ENCODE measurements around the gene CADM2.

CADM2 gene

DNA sequence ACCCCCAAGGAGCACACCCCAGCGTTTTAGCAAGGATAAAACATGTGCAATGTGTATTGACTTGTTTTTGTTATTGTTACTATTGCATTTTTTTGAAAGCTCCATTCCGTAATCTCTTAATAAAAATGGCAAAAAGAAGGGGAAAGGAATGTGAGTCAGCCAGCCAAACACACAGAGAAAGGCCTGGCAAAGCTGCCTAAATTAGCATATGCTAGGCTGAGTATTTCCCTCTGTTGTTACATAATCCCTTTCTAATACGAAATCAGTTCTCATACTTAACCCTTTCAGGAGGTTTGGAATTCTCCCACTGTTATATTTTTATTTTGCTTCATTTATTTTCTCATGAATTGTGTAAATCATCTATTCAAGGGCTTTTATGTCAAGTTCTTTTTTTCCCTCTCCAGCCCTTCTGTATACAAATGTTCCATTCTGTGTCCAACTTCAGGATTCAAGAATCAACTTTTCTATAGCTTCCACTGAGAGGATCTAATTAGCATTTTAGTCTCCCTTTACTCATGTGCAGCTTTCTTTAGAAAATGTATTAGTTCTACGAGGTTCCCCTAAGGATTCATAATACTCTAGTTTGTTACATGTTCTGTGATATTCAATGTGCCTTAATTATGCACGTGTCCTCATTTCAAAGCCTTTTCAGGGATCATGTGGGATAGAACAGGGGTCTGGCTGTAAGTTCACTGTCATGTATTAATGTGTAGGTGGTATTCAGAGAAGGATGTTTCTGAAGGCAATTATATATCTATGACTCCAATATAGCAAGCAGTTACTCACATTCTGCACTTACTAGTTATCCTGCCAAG, 9.2 kb downstream of the CADM2 start:
- H3K4me3 ChIP-seq (ENCODE audit: control insufficient read depth, low read depth, low read length), result no peak overlapping the region

DNA sequence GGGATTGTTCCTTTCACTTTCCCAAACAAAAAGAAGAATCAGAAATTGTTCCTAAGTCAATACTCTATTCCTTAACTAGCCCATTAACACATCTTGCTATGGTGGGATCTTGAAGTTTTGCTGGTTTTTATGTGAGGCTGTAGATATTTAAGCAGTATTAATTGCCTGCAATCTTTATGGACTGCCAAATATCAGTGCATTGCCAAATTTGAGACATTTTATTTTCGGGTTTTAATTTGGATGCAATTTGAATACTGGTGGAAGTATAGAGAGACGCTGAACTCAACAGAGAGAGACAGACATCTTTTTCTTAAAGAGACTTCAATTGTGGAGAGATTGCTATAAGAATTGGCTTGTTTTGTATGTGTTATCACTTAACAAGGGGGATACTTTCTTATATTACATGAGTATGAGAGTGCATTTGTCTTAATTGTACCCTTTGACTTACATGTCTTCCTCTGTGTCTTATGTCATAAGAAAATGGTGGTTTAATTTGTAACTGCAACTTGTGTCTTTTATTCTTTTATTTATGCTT, 10.0 kb downstream of the CADM2 start:
- no peak for DNase-seq (ENCODE audit: low read depth)
- TF ChIP-seq, protein P1, sequence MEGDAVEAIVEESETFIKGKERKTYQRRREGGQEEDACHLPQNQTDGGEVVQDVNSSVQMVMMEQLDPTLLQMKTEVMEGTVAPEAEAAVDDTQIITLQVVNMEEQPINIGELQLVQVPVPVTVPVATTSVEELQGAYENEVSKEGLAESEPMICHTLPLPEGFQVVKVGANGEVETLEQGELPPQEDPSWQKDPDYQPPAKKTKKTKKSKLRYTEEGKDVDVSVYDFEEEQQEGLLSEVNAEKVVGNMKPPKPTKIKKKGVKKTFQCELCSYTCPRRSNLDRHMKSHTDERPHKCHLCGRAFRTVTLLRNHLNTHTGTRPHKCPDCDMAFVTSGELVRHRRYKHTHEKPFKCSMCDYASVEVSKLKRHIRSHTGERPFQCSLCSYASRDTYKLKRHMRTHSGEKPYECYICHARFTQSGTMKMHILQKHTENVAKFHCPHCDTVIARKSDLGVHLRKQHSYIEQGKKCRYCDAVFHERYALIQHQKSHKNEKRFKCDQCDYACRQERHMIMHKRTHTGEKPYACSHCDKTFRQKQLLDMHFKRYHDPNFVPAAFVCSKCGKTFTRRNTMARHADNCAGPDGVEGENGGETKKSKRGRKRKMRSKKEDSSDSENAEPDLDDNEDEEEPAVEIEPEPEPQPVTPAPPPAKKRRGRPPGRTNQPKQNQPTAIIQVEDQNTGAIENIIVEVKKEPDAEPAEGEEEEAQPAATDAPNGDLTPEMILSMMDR (IDR thresholded peaks at IDR 0.05; ENCODE audit: control insufficient read depth, insufficient read depth, low read depth, low read length, missing control alignments), result no peak
- no peak overlapping the region for H3K4me3 ChIP-seq (ENCODE audit: control insufficient read depth, low read depth, low read length)

More for the DNA sequence above, 9.2 kb downstream of the CADM2 start:
- DNase-seq (ENCODE audit: low read depth), result no peak
- TF ChIP-seq, protein P1 (IDR thresholded peaks at IDR 0.05; ENCODE audit: control insufficient read depth, insufficient read depth, low read depth, low read length, missing control alignments), result no peak

DNA sequence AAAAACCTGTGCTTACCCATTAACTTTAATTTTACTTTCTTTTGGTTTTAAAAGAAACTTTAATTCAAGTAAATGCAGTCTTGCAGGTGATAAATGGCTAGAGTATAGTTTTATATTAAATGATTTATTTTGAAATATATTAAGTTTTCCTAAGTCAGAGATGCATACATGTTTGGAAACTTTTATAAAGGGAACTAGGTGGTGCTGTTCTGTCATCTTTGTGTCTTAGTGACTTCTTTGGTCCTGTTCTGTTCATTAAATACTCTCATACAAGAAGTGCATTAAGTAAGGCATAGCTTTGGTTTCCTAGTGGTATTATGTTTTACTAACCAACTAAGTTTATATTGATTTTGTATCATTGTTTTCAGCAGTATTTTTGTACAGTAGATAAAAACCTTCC, 15.6 kb downstream of the CADM2 start:
- no peak for DNase-seq (ENCODE audit: low read depth)
- TF ChIP-seq, protein P1 (IDR thresholded peaks at IDR 0.05; ENCODE audit: control insufficient read depth, insufficient read depth, low read depth, low read length, missing control alignments), result no peak
- H3K4me3 ChIP-seq (ENCODE audit: control insufficient read depth, low read depth, low read length), result no peak overlapping the region

DNA sequence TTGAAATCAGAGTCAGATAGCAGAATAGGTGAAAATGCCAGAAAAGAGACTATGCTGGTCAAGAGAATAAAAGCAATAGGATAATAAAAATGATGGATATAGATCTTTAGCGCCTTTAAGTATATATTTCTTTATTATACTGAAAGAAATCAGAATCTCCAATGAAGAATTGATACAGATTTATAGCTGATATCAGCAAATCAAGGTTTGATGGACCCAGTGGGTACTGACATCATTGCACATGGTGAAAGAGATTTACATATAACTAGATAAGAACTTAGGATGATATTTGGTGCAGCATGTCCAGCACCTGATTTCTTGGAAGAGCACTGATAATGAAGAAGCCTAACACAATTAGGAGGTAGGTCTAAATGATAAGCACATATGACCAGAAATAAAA, 18.2 kb downstream of the CADM2 start:
- TF ChIP-seq, protein P1 (IDR thresholded peaks at IDR 0.05; ENCODE audit: control insufficient read depth, insufficient read depth, low read depth, low read length, missing control alignments), result no peak
- no peak for DNase-seq (ENCODE audit: low read depth)
- no peak overlapping the region for H3K4me3 ChIP-seq (ENCODE audit: control insufficient read depth, low read depth, low read length)

DNA sequence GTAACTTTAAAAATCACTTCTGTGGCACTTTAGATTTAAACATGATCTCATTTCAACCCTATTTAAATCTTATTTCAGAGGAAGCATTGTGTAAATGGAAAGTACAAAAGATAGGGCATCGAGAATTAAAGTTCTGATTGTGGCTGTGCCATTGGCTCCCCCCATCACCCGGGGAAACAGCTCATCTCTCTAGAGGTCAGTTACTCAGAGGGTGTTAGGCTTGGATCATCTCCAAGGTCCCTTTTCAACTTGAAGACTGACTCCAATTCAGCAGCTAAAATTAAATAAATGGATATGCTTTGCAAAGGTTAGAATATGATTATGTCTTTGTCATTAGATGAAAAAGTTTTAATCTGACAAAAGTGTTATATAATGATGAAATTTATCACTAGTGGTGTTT, 20.1 kb downstream of the CADM2 start:
- no peak for DNase-seq (ENCODE audit: low read depth)
- TF ChIP-seq, protein P1 (IDR thresholded peaks at IDR 0.05; ENCODE audit: control insufficient read depth, insufficient read depth, low read depth, low read length, missing control alignments), result no peak
- H3K4me3 ChIP-seq (ENCODE audit: control insufficient read depth, low read depth, low read length), result no peak overlapping the region

DNA sequence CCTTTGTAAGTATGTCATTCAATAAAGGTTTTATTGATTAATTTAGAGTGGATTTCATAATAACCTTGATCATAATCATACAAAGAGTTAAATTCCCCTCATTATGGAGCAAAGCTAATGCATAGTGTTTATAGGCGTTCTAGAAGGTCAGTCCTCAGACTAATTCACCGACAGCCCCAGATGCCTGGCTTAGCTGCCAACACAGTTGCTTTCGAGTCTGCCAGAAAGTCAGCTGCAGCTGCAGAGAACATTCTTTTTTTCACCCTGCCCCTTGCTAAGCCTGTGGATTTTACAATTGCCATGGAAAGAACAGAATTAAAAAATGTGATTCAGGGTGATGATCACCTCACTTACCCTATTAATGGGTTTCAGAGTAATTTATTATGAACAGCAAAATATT, 21.2 kb downstream of the CADM2 start:
- H3K4me3 ChIP-seq (ENCODE audit: control insufficient read depth, low read depth, low read length), result no peak overlapping the region
- TF ChIP-seq, protein P1 (IDR thresholded peaks at IDR 0.05; ENCODE audit: control insufficient read depth, insufficient read depth, low read depth, low read length, missing control alignments), result no peak
- no peak for DNase-seq (ENCODE audit: low read depth)
